ENCODE results near the gene SCNN1A.

DNA sequence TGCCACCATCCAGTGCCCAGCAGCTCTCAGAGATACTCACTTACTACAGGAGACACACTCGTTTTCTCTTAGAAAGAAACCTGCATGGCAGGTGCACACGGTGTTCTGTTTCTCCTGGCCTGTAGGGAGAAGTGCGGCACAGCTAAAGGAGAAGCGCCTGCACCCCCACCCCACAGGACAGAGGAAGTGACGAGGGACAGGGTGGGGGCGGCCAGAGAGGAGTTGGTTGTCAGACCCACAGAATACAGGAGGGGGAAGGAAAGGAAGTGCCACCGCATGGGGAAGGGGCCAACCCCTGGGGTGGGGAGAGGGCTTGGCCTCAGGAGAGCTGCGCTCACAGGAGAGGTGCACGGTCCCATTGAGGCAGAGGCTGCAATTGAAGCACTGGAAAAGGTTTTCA lies 42.3 kb downstream of the SCNN1A start:
- TF ChIP-seq, protein P1, sequence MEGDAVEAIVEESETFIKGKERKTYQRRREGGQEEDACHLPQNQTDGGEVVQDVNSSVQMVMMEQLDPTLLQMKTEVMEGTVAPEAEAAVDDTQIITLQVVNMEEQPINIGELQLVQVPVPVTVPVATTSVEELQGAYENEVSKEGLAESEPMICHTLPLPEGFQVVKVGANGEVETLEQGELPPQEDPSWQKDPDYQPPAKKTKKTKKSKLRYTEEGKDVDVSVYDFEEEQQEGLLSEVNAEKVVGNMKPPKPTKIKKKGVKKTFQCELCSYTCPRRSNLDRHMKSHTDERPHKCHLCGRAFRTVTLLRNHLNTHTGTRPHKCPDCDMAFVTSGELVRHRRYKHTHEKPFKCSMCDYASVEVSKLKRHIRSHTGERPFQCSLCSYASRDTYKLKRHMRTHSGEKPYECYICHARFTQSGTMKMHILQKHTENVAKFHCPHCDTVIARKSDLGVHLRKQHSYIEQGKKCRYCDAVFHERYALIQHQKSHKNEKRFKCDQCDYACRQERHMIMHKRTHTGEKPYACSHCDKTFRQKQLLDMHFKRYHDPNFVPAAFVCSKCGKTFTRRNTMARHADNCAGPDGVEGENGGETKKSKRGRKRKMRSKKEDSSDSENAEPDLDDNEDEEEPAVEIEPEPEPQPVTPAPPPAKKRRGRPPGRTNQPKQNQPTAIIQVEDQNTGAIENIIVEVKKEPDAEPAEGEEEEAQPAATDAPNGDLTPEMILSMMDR (IDR thresholded peaks at IDR 0.05; ENCODE audit: insufficient read depth, low read length) = no peak
- TF ChIP-seq, protein P2, sequence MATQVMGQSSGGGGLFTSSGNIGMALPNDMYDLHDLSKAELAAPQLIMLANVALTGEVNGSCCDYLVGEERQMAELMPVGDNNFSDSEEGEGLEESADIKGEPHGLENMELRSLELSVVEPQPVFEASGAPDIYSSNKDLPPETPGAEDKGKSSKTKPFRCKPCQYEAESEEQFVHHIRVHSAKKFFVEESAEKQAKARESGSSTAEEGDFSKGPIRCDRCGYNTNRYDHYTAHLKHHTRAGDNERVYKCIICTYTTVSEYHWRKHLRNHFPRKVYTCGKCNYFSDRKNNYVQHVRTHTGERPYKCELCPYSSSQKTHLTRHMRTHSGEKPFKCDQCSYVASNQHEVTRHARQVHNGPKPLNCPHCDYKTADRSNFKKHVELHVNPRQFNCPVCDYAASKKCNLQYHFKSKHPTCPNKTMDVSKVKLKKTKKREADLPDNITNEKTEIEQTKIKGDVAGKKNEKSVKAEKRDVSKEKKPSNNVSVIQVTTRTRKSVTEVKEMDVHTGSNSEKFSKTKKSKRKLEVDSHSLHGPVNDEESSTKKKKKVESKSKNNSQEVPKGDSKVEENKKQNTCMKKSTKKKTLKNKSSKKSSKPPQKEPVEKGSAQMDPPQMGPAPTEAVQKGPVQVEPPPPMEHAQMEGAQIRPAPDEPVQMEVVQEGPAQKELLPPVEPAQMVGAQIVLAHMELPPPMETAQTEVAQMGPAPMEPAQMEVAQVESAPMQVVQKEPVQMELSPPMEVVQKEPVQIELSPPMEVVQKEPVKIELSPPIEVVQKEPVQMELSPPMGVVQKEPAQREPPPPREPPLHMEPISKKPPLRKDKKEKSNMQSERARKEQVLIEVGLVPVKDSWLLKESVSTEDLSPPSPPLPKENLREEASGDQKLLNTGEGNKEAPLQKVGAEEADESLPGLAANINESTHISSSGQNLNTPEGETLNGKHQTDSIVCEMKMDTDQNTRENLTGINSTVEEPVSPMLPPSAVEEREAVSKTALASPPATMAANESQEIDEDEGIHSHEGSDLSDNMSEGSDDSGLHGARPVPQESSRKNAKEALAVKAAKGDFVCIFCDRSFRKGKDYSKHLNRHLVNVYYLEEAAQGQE (IDR thresholded peaks at IDR 0.05; ENCODE audit: insufficient replicate concordance, low read depth) = no peak
- TF ChIP-seq POLR2AphosphoS5 (IDR thresholded peaks at IDR 0.05; ENCODE audit: low read depth) = peak; percentile 25; the same call in 1 of the 2 replicates

All from HL-60 (cell line).